Lower lobe of right lung (tissue), 2 donors: ENCODE data around the gene TPP1. TPM values are rescaled to one million over a fixed set of nuclear protein-coding genes. Genes with fewer than 3 reads are reported as not detected.

Experiments
- ATAC-seq, 2 donors: fragments of 200-7000 bp; cut with Tn5 transposase; one replicate each; pipeline ENCODE4 v1.9.1; 2020 to 2022; ENCODE audit warnings: mild to moderate bottlenecking in 2 of 2, moderate library complexity in 2 of 2
- DNase-seq: peaks from one replicate; pipeline ENCODE4 v3.0.0-alpha.2; 2020
- H3K27ac ChIP-seq: fragments of 200-600 bp; one replicate; pipeline ENCODE4 v1.8.0; 2022
- H3K27me3 ChIP-seq: fragments of 200-600 bp; one replicate; pipeline ENCODE4 v1.8.0; 2022; ENCODE audit warnings: low read depth
- H3K36me3 ChIP-seq: fragments of 200-600 bp; one replicate; pipeline ENCODE4 v1.8.0; 2022; ENCODE audit warnings: mild to moderate bottlenecking
- H3K4me1 ChIP-seq: fragments of 200-600 bp; one replicate; pipeline ENCODE4 v1.8.0; 2022
- H3K4me3 ChIP-seq: fragments of 200-600 bp; one replicate; pipeline ENCODE4 v1.8.0; 2022; ENCODE audit warnings: mild to moderate bottlenecking
- H3K9me3 ChIP-seq: fragments of 200-600 bp; one replicate; pipeline ENCODE4 v1.8.0; 2022
- intact Hi-C: fragments of 100-400 bp; cut with DNase I; formaldehyde crosslinking; loops from one replicate; pipeline ENCODE4 v1.11.0; 2022
- total RNA-seq: library from RNA; stranded (reverse); fragmentation: NEBNext Ultra II Directional; extraction: Animal tissue kit (Norgen Biotek cat#: 25700); gene quantifications from one replicate; pipeline ENCODE4 v1.2.1, GENCODE V29; 2021
- TF ChIP-seq, protein P1 (sequence below): fragments of 200-600 bp; IDR thresholded peaks from one replicate; pipeline ENCODE4 v1.8.0; 2022; ENCODE audit warnings: antibody characterized with exemption, mild to moderate bottlenecking
- donor health status: DM: no; HTN: yes; CAD: no; lungs with severe emphysema.

TPP1 gene
- total RNA-seq, 1 donor from 2014 or later: 231 TPM

DNA sequence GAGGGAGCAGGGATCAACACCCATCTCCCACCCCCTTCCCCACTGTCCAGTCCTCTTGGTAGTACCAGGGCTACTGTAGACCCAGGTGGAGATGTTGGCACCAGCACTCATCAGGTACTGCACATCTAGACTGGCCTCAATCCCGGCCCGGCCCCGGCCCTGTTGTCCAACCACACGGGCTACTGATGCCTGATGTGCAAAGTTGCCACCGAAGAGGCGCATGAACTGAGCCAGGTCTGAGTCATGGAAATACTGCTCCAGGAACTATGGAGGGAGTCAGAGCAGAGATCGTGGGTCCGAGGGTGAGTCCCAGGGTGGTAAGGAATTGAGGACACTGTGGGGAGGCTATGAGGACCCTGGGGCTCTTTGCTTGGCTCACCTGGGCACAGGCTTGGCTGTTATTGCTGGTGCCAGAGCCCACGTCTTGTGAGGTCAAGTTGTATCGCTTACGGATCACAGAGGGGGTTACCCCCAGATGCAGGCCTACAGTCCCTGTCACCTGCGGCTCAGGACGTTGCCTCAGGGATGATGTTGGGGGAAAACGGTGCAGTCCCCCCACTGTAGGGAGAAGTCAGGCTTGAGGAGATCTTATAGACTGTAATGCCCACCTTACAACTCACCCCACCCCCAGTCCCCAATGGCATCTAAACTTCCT is 2.5 kb downstream of the TPP1 start:
- intact Hi-C loops: no loop called here
- no peak overlapping the region for H3K27ac ChIP-seq
- no peak for ATAC-seq

DNA sequence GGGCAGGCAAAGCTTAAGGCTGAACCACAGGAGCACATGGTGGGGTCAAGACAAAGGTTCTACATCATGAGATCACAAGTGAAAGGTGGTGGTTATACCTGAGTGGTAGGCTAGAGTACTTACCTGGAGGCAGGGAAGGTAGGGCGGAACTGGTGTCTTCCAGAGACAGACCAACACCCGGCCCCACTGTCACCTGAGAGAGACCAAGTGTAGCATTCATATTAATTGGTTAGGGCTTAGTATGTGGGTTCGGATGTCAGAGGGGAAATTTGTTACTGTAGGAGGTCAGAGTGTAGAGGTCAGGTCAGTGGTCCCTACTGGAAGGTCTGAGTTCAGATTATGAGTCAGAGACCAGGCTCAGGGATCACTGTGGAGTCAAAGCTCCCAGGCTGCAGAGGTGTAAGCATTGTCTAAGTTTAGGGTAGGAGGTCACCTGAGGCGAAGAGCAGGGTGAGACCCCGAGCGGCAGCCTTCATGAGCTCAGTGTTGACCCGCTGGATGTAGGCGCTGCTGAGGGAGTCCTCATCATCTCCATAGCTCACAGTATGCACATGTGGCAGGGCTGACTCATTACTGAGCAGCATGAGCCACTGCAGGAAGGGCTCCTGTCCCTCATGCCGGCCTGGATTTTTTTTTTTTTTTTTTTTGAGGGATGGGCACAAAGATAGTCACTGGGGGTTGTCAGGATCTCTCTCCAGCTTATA is 3.2 kb downstream of the TPP1 start:
- Histone ChIP-seq H3K27me3 (no peaks in the 10 kb centered on the region), H3K36me3 (peaks cover 38% of the 10 kb centered on the region), H3K9me3 (no peaks in the 10 kb centered on the region), H3K4me3 (no peak overlapping the region), H3K27ac (no peak overlapping the region), H3K4me1 (peaks cover 35% of the 10 kb centered on the region)
- TF ChIP-seq, protein P1, sequence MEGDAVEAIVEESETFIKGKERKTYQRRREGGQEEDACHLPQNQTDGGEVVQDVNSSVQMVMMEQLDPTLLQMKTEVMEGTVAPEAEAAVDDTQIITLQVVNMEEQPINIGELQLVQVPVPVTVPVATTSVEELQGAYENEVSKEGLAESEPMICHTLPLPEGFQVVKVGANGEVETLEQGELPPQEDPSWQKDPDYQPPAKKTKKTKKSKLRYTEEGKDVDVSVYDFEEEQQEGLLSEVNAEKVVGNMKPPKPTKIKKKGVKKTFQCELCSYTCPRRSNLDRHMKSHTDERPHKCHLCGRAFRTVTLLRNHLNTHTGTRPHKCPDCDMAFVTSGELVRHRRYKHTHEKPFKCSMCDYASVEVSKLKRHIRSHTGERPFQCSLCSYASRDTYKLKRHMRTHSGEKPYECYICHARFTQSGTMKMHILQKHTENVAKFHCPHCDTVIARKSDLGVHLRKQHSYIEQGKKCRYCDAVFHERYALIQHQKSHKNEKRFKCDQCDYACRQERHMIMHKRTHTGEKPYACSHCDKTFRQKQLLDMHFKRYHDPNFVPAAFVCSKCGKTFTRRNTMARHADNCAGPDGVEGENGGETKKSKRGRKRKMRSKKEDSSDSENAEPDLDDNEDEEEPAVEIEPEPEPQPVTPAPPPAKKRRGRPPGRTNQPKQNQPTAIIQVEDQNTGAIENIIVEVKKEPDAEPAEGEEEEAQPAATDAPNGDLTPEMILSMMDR: no peak
- intact Hi-C loops: no loop called here
- ATAC-seq: no peak
- no peak for DNase-seq

More for the DNA sequence above, 2.5 kb downstream of the TPP1 start:
- Histone ChIP-seq H3K27me3 (no peaks in the 10 kb centered on the region), H3K36me3 (peaks cover 35% of the 10 kb centered on the region), H3K9me3 (no peaks in the 10 kb centered on the region), H3K4me1 (peaks cover 31% of the 10 kb centered on the region), H3K4me3 (no peak overlapping the region)
- TF ChIP-seq, protein P1: no peak
- DNase-seq: no peak

DNA sequence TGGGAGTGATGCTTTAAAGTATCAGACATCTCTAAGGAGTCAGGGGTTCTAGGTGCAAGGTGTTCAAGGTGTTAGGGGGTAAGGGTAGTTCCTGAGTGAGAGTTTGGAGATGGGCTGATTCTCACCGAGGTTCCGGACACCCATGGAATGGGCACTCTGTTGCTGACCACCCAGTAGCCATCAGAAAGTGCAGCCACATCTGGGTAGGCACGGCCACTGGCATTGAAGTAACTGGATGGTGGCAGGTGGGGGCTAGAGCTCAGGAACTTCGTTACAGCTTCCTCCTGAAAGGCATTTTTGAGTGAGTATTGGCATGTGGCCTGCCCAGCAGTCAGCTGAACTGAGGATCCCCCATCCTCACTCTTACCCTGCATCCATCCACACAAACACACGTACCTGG is 4.2 kb downstream of the TPP1 start:
- H3K36me3 ChIP-seq: peaks cover 48% of the 10 kb centered on the region
- peaks cover 40% of the 10 kb centered on the region for H3K4me1 ChIP-seq
- ATAC-seq (no peak), DNase-seq (no peak)
- H3K9me3 ChIP-seq: no peaks in the 10 kb centered on the region
- H3K4me3 ChIP-seq: no peak overlapping the region
- H3K27me3 ChIP-seq: no peaks in the 10 kb centered on the region
- TF ChIP-seq, protein P1: no peak
- intact Hi-C loops: no loop called here
- no peak overlapping the region for H3K27ac ChIP-seq

DNA sequence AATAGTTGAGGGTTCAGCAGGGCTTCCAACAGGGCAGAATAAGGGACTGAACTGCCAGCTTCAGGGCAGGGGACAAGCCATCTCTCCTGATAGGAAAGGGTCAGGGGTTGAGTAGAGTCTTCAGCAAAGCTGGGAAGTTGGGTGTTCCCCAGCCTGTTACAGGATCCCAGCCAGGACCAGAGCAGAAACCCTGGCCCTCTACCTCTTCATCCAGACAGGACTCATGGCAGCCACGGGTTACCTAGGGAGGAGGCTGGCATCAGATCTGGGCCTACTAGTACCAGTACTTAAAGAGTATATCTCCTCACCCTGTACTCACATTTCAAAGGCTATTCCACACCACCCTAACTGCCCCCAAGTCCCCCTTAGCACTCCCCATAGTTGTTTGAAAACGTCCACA is 4.8 kb downstream of the TPP1 start:
- no peak for ATAC-seq
- no peak for DNase-seq
- peaks cover 35% of the 10 kb centered on the region for H3K4me1 ChIP-seq
- no peak overlapping the region for H3K27ac ChIP-seq
- no peaks in the 10 kb centered on the region for H3K27me3 ChIP-seq
- no peaks in the 10 kb centered on the region for H3K9me3 ChIP-seq
- TF ChIP-seq, protein P1: no peak
- intact Hi-C loops: no loop called here
- no peak overlapping the region for H3K4me3 ChIP-seq
- peaks cover 54% of the 10 kb centered on the region for H3K36me3 ChIP-seq

DNA sequence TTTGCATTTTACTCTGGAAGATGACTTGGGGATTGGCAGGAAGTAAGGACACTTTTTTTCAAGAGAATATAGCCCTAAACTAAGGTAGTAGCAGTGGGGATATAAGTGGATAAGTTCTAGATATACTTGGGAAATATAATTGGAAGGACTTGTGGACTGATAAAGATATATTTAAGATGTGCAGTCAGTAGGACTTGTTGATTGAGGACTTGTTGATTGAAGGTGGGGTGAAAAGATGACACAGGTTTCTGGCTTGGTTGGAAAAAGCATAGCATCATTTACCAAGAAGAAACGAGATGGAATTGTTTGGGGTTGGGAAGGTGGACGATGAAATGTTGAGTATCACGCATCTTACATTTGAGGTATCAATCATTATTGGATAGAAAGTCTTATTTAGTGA is 5.7 kb downstream of the TPP1 start:
- intact Hi-C loops: no loop called here
- TF ChIP-seq, protein P1: no peak
- Histone ChIP-seq H3K4me3 (no peak overlapping the region), H3K27me3 (no peaks in the 10 kb centered on the region), H3K4me1 (peaks cover 43% of the 10 kb centered on the region), H3K9me3 (no peaks in the 10 kb centered on the region), H3K36me3 (peaks cover 64% of the 10 kb centered on the region), H3K27ac (peak overlapping the region; percentile 97)
- no peak for ATAC-seq
- no peak for DNase-seq
